Colonic mucosa (tissue), 4 donors: ENCODE measurements around the gene JPH3. TPM values are rescaled to one million over a fixed set of nuclear protein-coding genes. Genes with fewer than 3 reads are reported as not detected.

Experiments
- DNase-seq: peaks from one replicate; pipeline ENCODE4 v3.0.0-alpha.2; 2020
- H3K27ac ChIP-seq: fragments of 200-600 bp; one replicate; pipeline ENCODE4 v1.8.0; 2021
- H3K27me3 ChIP-seq: fragments of 200-600 bp; one replicate; pipeline ENCODE4 v1.8.0; 2021
- H3K36me3 ChIP-seq: fragments of 200-600 bp; one replicate; pipeline ENCODE4 v1.8.0; 2021
- H3K4me1 ChIP-seq: fragments of 200-600 bp; one replicate; pipeline ENCODE4 v1.8.0; 2021; ENCODE audit warnings: mild to moderate bottlenecking
- H3K4me3 ChIP-seq: fragments of 200-600 bp; one replicate; pipeline ENCODE4 v1.8.0; 2021
- H3K9ac ChIP-seq, 2 donors: one replicate each; pipeline ENCODE4 v1.7.0; 2013; ENCODE audit warnings: control low read depth in 2 of 2, low read depth in 2 of 2, low read length in 2 of 2
- H3K9me3 ChIP-seq: fragments of 200-600 bp; one replicate; pipeline ENCODE4 v1.8.0; 2021
- intact Hi-C: fragments of 100-400 bp; cut with DNase I; formaldehyde crosslinking; loops from one replicate; pipeline ENCODE4 v1.14.1; 2022
- total RNA-seq, 2 donors: library from RNA; stranded (reverse); fragmentation: NEBNext Ultra II Directional in 1 of 2; extraction: Animal tissue kit (Norgen Biotek cat#: 25700) in 1 of 2; gene quantifications; one replicate each; pipeline ENCODE4 v1.2.1, GENCODE V29; 2021
- TF ChIP-seq, protein P1 (sequence below): fragments of 200-600 bp; IDR thresholded peaks from one replicate; pipeline ENCODE4 v1.8.0; 2022; ENCODE audit warnings: antibody characterized with exemption, mild to moderate bottlenecking
- donor health status: healthy.
- donor health status: DM: no; HTN: no; CAD: no.
- donor health status: DM: no; HTN: no; CAD: no.

Gene JPH3
- total RNA-seq, 2 donors from 2014 or later: 0.15 to 0.42 TPM

DNA sequence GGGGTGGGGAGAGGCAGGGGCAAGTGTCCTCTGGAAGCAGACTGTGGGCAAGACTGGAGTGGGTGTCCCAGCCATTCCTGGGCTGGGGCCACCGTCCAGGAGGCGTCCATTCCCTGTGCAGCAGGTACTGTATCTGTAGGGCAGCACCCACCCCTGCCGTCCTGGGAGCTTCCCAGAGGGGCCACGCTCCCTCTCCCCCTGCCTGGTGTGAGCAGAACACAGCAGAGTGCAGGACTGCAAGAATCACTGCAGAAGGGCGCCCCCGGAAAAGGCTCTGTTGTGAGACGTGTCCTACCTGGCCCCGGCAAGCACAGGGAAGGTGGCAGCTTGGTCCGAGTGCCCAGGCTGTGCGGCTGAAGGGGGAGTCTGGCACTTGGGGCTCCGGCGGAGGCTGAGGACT lies 93.2 kb downstream of the JPH3 start:
- Histone ChIP-seq H3K4me1 (no peaks in the 10 kb centered on the region), H3K36me3 (no peaks in the 10 kb centered on the region), H3K27me3 (no peaks in the 10 kb centered on the region), H3K27ac (no peak overlapping the region), H3K4me3 (no peak overlapping the region), H3K9ac (no peak overlapping the region), H3K9me3 (no peaks in the 10 kb centered on the region)
- intact Hi-C loops: no loop called here
- TF ChIP-seq, protein P1, sequence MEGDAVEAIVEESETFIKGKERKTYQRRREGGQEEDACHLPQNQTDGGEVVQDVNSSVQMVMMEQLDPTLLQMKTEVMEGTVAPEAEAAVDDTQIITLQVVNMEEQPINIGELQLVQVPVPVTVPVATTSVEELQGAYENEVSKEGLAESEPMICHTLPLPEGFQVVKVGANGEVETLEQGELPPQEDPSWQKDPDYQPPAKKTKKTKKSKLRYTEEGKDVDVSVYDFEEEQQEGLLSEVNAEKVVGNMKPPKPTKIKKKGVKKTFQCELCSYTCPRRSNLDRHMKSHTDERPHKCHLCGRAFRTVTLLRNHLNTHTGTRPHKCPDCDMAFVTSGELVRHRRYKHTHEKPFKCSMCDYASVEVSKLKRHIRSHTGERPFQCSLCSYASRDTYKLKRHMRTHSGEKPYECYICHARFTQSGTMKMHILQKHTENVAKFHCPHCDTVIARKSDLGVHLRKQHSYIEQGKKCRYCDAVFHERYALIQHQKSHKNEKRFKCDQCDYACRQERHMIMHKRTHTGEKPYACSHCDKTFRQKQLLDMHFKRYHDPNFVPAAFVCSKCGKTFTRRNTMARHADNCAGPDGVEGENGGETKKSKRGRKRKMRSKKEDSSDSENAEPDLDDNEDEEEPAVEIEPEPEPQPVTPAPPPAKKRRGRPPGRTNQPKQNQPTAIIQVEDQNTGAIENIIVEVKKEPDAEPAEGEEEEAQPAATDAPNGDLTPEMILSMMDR: no peak
- DNase-seq: no peak

DNA sequence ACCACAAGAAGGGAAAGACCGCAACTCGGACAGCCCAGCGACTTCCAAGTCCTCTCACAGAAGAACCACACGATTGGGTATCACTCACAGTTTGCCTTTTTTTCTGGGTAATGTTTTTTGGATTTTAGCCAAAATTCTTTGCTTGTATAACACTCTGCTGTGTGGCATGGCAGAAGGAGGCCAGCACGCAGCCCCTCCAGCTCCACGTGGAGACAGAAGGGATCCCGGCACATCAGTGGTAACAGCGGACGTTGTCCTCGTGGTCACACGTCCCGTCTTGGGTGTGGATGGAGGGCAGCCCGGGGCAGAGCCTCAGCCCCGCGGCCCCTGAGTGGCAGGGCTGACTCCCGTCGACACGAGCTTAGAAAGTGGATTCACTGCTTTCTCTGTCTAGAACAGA lies 94.4 kb downstream of the JPH3 start:
- no peak for DNase-seq
- Histone ChIP-seq H3K36me3 (no peaks in the 10 kb centered on the region), H3K27me3 (no peaks in the 10 kb centered on the region), H3K4me3 (no peak overlapping the region), H3K9ac (no peak overlapping the region), H3K4me1 (no peaks in the 10 kb centered on the region), H3K27ac (no peak overlapping the region), H3K9me3 (no peaks in the 10 kb centered on the region)
- TF ChIP-seq, protein P1: no peak
- intact Hi-C loops: no loop called here

DNA sequence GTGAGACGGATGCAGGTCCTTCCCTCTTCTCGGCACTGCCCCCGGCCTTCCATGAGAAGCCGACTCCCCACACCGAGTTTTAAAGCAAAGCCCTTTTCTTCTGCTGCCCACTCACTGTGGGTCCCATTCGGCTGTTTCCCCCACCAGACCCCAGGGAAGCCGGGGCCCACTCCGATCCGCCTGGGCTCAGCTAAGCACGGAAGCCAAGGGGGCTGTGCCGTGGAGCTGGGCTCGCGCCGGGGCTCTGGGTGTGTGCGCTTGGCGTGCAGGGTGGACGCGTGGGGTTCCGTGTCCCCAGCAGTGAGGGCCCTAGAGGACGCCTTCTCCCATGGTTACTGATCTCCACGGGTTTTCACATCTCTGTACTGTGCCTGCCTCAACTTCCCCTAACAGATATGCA lies 94.9 kb downstream of the JPH3 start:
- H3K36me3 ChIP-seq: no peaks in the 10 kb centered on the region

GRCh38 chr16:87697792-87698191 lies 95.5 kb downstream of the JPH3 start:
- no peaks in the 10 kb centered on the region for H3K9me3 ChIP-seq
- H3K36me3 ChIP-seq: no peaks in the 10 kb centered on the region
- no peak overlapping the region for H3K27ac ChIP-seq
- no peak for DNase-seq
- TF ChIP-seq, protein P1: no peak
- H3K4me1 ChIP-seq: no peaks in the 10 kb centered on the region
- H3K4me3 ChIP-seq: no peak overlapping the region
- H3K9ac ChIP-seq: no peak overlapping the region
- no peaks in the 10 kb centered on the region for H3K27me3 ChIP-seq
- intact Hi-C loops: no loop called here

More for the DNA sequence above, 94.9 kb downstream of the JPH3 start:
- H3K27me3 ChIP-seq: no peaks in the 10 kb centered on the region
- H3K27ac ChIP-seq: no peak overlapping the region
- no peak for DNase-seq
- no peak overlapping the region for H3K9ac ChIP-seq
- TF ChIP-seq, protein P1: no peak
- intact Hi-C loops: no loop called here
- H3K9me3 ChIP-seq: no peaks in the 10 kb centered on the region
- no peaks in the 10 kb centered on the region for H3K4me1 ChIP-seq
- H3K4me3 ChIP-seq: no peak overlapping the region

- no peak for DNase-seq
- Histone ChIP-seq H3K9me3 (no peaks in the 10 kb centered on the region), H3K27me3 (no peaks in the 10 kb centered on the region), H3K36me3 (no peaks in the 10 kb centered on the region), H3K27ac (no peak overlapping the region), H3K4me3 (no peak overlapping the region), H3K9ac (no peak overlapping the region), H3K4me1 (no peaks in the 10 kb centered on the region)
- TF ChIP-seq, protein P1: no peak
- intact Hi-C loops: no loop called here
Observed at GRCh38 chr16:87698241-87698640, 95.9 kb downstream of the JPH3 start.
